ENCODE data around the gene CSRNP3. TPM values are rescaled to one million over a fixed set of nuclear protein-coding genes. Genes with fewer than 3 reads are reported as not detected.

CSRNP3 gene
- total and polyA plus RNA-seq, 10 of the 15 experiments (the other 5 are each of a cell fraction or from before 2014, with no cell fraction given): 0.03 to 5.2 (median 0.11) TPM; not detected in 1

GRCh38 chr2:165584126-165584654 lies 114.7 kb downstream of the CSRNP3 start:
- H3K4me1 ChIP-seq (ENCODE audit: control insufficient read depth, insufficient read depth, low read length): peaks cover 5% of the 10 kb centered on the region; the same call in 1 of the 2 replicates
- in situ Hi-C loops (cut with MboI): no loop called here
- no peak overlapping the region for H3K4me2 ChIP-seq (ENCODE audit: control insufficient read depth, insufficient read depth)
- ChIA-PET SMC1A (ENCODE audit: uncharacterized antibody, unreplicated experiment) (interaction anchor here (0.6 to 2.8 kb wide), 22 partner anchors 8 to 182 kb away, joined by 3 to 17 read pairs (median 4); no protein-coding TSS in a partner anchor), POLR2A (interaction anchor here (1.7 to 2.6 kb wide), 2 partner anchors 22 to 26 kb away, joined by 4 to 7 read pairs; no protein-coding TSS in a partner anchor), CTCF (interaction anchor here (0.8 to 2.5 kb wide), 10 partner anchors 9 to 105 kb away, joined by 3 to 12 read pairs (median 4); no protein-coding TSS in a partner anchor), RAD21 (ENCODE audit: unreplicated experiment) (interaction anchor here (0.9 to 1.6 kb wide), 7 partner anchors 9 to 91 kb away, joined by 3 to 6 read pairs (median 4); no protein-coding TSS in a partner anchor)
- no peak overlapping the region for H3K9ac ChIP-seq (ENCODE audit: control insufficient read depth, insufficient read depth, low read length)
- 56% methylated on average over 3 of the region's 3 CpGs for WGBS (ENCODE audit: insufficient coverage, insufficient replicate concordance, low lambda C conversion rate, missing lambda C conversion rate)
- no peak overlapping the region for H3K27ac ChIP-seq (ENCODE audit: control insufficient read depth, insufficient read depth)
- H2AFZ ChIP-seq (ENCODE audit: control insufficient read depth, low read depth, low read length): no peak overlapping the region
- ATAC-seq (no peak), FAIRE-seq (no peak), DNase-seq (ENCODE audit: low read depth, low spot score) (no peak)
- no peaks in the 10 kb centered on the region; the same call in 2 of the 3 replicates for H3K9me3 ChIP-seq (replicated peaks; ENCODE audit: control insufficient read depth, insufficient read depth, low read length)
- H4K20me1 ChIP-seq (ENCODE audit: control insufficient read depth, insufficient read depth): no peaks in the 10 kb centered on the region
- no TSS peak for BruUV-seq (replicated peaks)
- H3K36me3 ChIP-seq (ENCODE audit: control insufficient read depth in 2 of 2, insufficient read depth in 2 of 2, low read length in 1 of 2): no peaks in the 10 kb centered on the region
- H3K27me3 ChIP-seq (replicated peaks in 1 of 2; ENCODE audit: control insufficient read depth in 2 of 2, insufficient read depth in 2 of 2, low read length in 1 of 2): peaks cover 0 to 2% of the 10 kb centered on the region in 2 experiments; a peak in 1 of 4 replicates
- no peaks in the 10 kb centered on the region for H3K79me2 ChIP-seq (ENCODE audit: control insufficient read depth, insufficient read depth, low read length)
- H3K4me3 ChIP-seq: no peak overlapping the region
- intact Hi-C loops (cut with micrococcal nuclease; ENCODE audit: unreplicated experiment): no loop called here
- TF ChIP-seq PAX5 (IDR thresholded peaks at IDR 0.05; ENCODE audit: borderline replicate concordance, low read depth, low read length): no peak
- no peak for TF ChIP-seq BRCA1 (IDR thresholded peaks at IDR 0.05; ENCODE audit: low read depth, low read length)
- TF ChIP-seq NFYA (IDR thresholded peaks at IDR 0.05; ENCODE audit: borderline replicate concordance, low read depth, low read length): no peak
- no peak for TF ChIP-seq E2F4 (IDR thresholded peaks at IDR 0.05; ENCODE audit: low read depth, low read length)

- H3K9ac ChIP-seq (ENCODE audit: control insufficient read depth, insufficient read depth, low read length): no peak overlapping the region
- H3K4me3 ChIP-seq: no peak overlapping the region
- SMC1A ChIA-PET (ENCODE audit: uncharacterized antibody, unreplicated experiment): interaction anchor here (0.8 to 2.8 kb wide), 7 partner anchors 9 to 100 kb away, joined by 3 to 17 read pairs (median 8); no protein-coding TSS in a partner anchor
- H4K20me1 ChIP-seq (ENCODE audit: control insufficient read depth, insufficient read depth): no peaks in the 10 kb centered on the region
- intact Hi-C loops (cut with micrococcal nuclease; ENCODE audit: unreplicated experiment) (no loop called here), in situ Hi-C loops (cut with MboI) (no loop called here)
- FAIRE-seq (no peak), ATAC-seq (no peak), DNase-seq (ENCODE audit: low read depth, low spot score) (no peak)
- BruUV-seq (replicated peaks): no TSS peak
- POLR2A ChIA-PET: interaction anchor here (1.7 to 2.6 kb wide), 2 partner anchors 12 to 24 kb away, joined by 4 to 7 read pairs; no protein-coding TSS in a partner anchor
- H3K36me3 ChIP-seq (ENCODE audit: control insufficient read depth in 2 of 2, insufficient read depth in 2 of 2, low read length in 1 of 2): no peaks in the 10 kb centered on the region
- peaks cover 5% of the 10 kb centered on the region; the same call in 1 of the 2 replicates for H3K4me1 ChIP-seq (ENCODE audit: control insufficient read depth, insufficient read depth, low read length)
- no peak overlapping the region for H3K4me2 ChIP-seq (ENCODE audit: control insufficient read depth, insufficient read depth)
- WGBS (ENCODE audit: insufficient coverage, insufficient replicate concordance, low lambda C conversion rate, missing lambda C conversion rate): 42% methylated on average over 3 of the region's 3 CpGs
- H3K79me2 ChIP-seq (ENCODE audit: control insufficient read depth, insufficient read depth, low read length): no peaks in the 10 kb centered on the region
- RAD21 ChIA-PET (ENCODE audit: unreplicated experiment): interaction anchor here (1.1 to 1.5 kb wide), 3 partner anchors 10 to 39 kb away, joined by 3 to 4 read pairs (median 4); no protein-coding TSS in a partner anchor
- CTCF ChIA-PET: no interaction called here
- H2AFZ ChIP-seq (ENCODE audit: control insufficient read depth, low read depth, low read length): no peak overlapping the region
- no peaks in the 10 kb centered on the region; the same call in 1 of the 3 replicates for H3K9me3 ChIP-seq (replicated peaks; ENCODE audit: control insufficient read depth, insufficient read depth, low read length)
- H3K27me3 ChIP-seq (replicated peaks in 1 of 2; ENCODE audit: control insufficient read depth in 2 of 2, insufficient read depth in 2 of 2, low read length in 1 of 2): peaks cover 0 to under 1% of the 10 kb centered on the region in 2 experiments; a peak in 1 of 4 replicates
- H3K27ac ChIP-seq (ENCODE audit: control insufficient read depth, insufficient read depth): no peak overlapping the region
- TF ChIP-seq ETV6 (conservative IDR thresholded peaks at IDR 0.05 in 1 of 2, IDR thresholded peaks at IDR 0.05 in 1 of 2; ENCODE audit: borderline replicate concordance in 1 of 2, low read depth in 1 of 2) (no peak), TCF12 (IDR thresholded peaks at IDR 0.05; ENCODE audit: low read depth, low read length) (no peak), RAD51 (IDR thresholded peaks at IDR 0.05) (no peak), NBN (IDR thresholded peaks at IDR 0.05) (no peak), MTA3 (IDR thresholded peaks at IDR 0.05; ENCODE audit: borderline replicate concordance, low read length) (no peak), BCL11A (IDR thresholded peaks at IDR 0.05; ENCODE audit: low read depth, low read length) (no peak), GABPA (IDR thresholded peaks at IDR 0.05; ENCODE audit: low read depth) (no peak), RCOR1 (conservative IDR thresholded peaks at IDR 0.05; ENCODE audit: low read depth, low read length) (no peak), CBX5 (IDR thresholded peaks at IDR 0.05; ENCODE audit: low read depth) (no peak), ESRRA (IDR thresholded peaks at IDR 0.05; ENCODE audit: low read length) (no peak)
These were observed 116.5 kb downstream of the CSRNP3 start for GRCh38 chr2:165586019-165586418.

Data from GM12878 (cell line).